ENCODE data around the gene SELENOO. TPM values are rescaled to one million over a fixed set of nuclear protein-coding genes. Genes with fewer than 3 reads are reported as not detected.
A peak's percentile ranks its signal among the peaks of the same experiment; 100 is the strongest.

The SELENOO gene
- polyA plus RNA-seq, 1 donor = 20.6 TPM

GRCh38 chr22:50236731-50237409 lies 36.1 kb downstream of the SELENOO start:
- no peak for DNase-seq

- DNase-seq = no peak
These were observed 37.9 kb downstream of the SELENOO start for GRCh38 chr22:50238755-50239154.

- DNase-seq = no peak
These were observed 41.7 kb downstream of the SELENOO start for GRCh38 chr22:50242406-50242949.

GRCh38 chr22:50243685-50244419 lies 43.0 kb downstream of the SELENOO start:
- DNase-seq = no peak

GRCh38 chr22:50244420-50245213 lies 43.8 kb downstream of the SELENOO start, which contains the start of gene TUBGCP6:
Gene TUBGCP6 (minus strand): TSS chr22:50245023. CDS start chr22:50244459, 564 bp downstream.
- DNase-seq = peak; percentile 93

- no peak for DNase-seq
These were observed 44.6 kb downstream of the SELENOO start for GRCh38 chr22:50245214-50246072.

GRCh38 chr22:50246242-50247175 lies 45.7 kb downstream of the SELENOO start:
- DNase-seq = no peak

- no peak for DNase-seq
These were observed 46.9 kb downstream of the SELENOO start for GRCh38 chr22:50247748-50248147.

- no peak for DNase-seq
These were observed 47.6 kb downstream of the SELENOO start for GRCh38 chr22:50248196-50249081.

- no peak for DNase-seq
These were observed 48.8 kb downstream of the SELENOO start for GRCh38 chr22:50249341-50250248.

GRCh38 chr22:50250249-50250554 lies 49.4 kb downstream of the SELENOO start:
- no peak for DNase-seq

- no peak for DNase-seq
These were observed 50.0 kb downstream of the SELENOO start, which contains the start of gene HDAC10 for GRCh38 chr22:50250555-50251476. Gene HDAC10 (minus strand): TSS chr22:50251265. CDS start chr22:50251032, 233 bp downstream.

- no peak for DNase-seq
These were observed 50.8 kb downstream of the SELENOO start for GRCh38 chr22:50251477-50252081.

GRCh38 chr22:50252082-50253045 lies 51.6 kb downstream of the SELENOO start:
- DNase-seq = no peak
